ENCODE results near the gene DAP.

DNA sequence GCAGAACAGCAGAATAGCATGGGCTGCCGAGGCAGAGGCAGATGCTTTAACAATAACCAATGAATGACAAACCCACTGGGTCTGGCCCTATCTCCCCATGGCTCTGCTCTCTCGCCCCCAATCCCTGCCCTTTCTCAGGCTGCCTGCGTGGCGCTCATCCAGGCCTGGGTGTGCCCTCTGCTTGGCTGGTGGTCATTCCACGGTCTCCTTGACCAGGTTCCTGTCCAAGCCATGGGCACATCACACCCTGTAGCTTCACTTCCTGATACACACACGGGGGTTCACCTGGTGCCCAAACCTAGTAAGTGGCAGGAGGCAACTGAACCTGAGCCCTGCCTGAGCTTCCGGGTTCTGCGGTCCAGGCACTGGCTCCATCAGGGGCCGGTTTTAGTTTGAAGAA lies 87.6 kb downstream of the DAP start:
- TF ChIP-seq, protein P1, sequence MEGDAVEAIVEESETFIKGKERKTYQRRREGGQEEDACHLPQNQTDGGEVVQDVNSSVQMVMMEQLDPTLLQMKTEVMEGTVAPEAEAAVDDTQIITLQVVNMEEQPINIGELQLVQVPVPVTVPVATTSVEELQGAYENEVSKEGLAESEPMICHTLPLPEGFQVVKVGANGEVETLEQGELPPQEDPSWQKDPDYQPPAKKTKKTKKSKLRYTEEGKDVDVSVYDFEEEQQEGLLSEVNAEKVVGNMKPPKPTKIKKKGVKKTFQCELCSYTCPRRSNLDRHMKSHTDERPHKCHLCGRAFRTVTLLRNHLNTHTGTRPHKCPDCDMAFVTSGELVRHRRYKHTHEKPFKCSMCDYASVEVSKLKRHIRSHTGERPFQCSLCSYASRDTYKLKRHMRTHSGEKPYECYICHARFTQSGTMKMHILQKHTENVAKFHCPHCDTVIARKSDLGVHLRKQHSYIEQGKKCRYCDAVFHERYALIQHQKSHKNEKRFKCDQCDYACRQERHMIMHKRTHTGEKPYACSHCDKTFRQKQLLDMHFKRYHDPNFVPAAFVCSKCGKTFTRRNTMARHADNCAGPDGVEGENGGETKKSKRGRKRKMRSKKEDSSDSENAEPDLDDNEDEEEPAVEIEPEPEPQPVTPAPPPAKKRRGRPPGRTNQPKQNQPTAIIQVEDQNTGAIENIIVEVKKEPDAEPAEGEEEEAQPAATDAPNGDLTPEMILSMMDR (conservative IDR thresholded peaks at IDR 0.05; ENCODE audit: low read depth in 2 of 2) = no peak
- TF ChIP-seq JUNB (IDR thresholded peaks at IDR 0.05; ENCODE audit: unreplicated experiment) (no peak), EZH2phosphoT487 (IDR thresholded peaks at IDR 0.05; ENCODE audit: unreplicated experiment) (no peak), POLR2AphosphoS5 (IDR thresholded peaks at IDR 0.05; ENCODE audit: low read depth) (no peak)
